HG03378 (cell line): ENCODE data around the gene ANG.
A peak's percentile ranks its signal among the peaks of the same experiment; 100 is the strongest.
"Not testable (repeated sequence)": the region's sequence is repeated elsewhere in the genome, so short reads cannot be mapped to it uniquely, and the experiment has no call there.

ENCODE experiments used
- ATAC-seq: cut with Tn5 transposase; IDR thresholded peaks from one replicate; pipeline ENCODE4 v1.9.1; 2021; ENCODE audit warnings: mild to moderate bottlenecking, moderate library complexity; ENCODE audit not compliant: unreplicated experiment

Gene ANG

DNA sequence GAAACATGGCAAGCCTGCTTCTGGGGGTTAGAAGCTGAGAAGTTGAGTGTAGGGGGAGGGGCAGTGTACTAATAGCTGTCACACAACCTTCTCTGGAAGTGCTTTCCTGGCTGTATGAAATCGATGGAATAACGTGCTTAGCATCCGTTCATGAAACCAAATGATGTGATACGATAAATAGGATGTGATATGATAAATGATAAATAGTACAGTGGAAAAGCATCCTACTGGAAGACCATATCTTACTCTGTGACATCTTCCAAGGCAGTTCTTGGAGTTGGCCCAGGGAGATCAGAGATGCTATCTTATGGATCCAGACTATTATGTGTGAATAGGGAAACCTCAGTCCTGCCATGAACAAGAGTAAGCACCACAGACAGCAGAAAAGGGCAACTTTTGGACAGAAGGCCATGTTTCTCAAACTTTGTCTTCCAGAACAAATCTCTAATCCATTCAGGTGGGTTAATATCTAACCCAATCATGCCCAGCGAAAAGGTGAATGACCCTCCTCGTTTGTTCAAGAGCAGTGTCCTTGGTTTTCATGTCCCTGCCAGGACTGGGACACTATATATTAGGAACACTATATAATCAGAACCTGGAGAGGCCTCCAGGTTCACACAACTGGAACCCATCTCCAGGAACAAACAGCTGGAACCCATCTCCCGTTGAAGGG lies at the start of gene ANG:
Gene ANG, plus strand, starts transcription at position 598 of the 673 bp plus-strand sequence. CDS start 4,801 bp downstream, outside the sequence.
- ATAC-seq = no peak

DNA sequence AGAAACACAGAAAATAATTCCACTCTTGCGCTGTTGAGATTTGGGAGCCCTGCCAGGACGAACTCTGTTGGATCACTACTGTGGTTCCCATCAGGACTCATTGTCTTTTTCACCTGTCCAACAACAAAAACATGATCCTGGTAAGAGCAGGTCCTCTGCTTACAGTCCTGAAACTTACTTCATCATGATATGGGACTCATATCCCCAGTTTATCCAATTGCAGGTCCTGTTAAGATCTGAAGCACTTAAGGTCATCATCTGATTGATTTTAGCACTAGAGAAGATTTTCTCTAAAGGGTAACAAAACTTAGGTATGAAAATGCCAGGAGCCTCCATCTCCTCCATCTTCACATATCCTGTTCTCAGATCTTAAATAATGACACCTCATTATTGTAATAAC lies 47.0 kb upstream of the ANG start, which contains the start of gene OR6S1:
Gene OR6S1, minus strand, starts transcription at position 101 of the 400 bp plus-strand sequence. Its CDS starts 0 bp downstream, at position 101.
- ATAC-seq = no peak

DNA sequence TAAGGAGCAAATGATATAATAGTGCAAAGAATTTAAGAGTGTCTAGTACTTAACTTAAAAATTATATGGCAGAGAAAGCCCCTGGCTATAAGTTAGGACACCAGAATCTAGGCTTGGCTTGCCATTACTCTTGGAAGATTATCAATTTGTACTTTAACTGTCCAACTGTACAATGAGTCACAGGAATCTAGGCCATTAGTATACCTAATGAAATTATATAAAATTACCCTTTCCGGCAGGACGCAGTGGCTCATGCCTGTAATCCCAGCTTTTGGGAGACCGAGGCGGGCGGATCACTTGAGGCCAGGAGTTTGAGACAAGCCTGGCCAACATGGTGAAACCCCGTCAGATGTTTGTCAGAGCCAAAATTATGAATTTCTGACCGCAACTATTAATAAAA lies 46.4 kb upstream of the ANG start:
- ATAC-seq = no peak

DNA sequence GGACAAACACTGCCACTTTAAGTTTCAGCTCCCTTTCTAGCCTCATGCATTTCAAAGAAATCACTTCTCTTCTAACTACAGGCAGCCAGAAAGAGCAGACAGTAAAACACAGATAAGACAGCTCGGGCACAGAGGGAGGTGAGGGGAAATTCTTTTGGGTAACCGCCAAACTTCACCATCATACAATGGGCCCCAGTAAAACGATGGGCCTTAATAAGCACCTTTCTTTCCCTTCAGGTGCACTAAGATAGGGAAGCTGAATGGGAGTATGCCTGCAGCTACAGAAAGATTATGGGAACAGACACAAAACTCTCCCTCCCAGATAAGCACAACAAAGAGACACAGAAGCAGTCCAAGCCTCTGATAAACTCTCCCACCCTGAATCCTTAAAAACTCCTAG lies 45.8 kb upstream of the ANG start:
- ATAC-seq = not testable (repeated sequence)

DNA sequence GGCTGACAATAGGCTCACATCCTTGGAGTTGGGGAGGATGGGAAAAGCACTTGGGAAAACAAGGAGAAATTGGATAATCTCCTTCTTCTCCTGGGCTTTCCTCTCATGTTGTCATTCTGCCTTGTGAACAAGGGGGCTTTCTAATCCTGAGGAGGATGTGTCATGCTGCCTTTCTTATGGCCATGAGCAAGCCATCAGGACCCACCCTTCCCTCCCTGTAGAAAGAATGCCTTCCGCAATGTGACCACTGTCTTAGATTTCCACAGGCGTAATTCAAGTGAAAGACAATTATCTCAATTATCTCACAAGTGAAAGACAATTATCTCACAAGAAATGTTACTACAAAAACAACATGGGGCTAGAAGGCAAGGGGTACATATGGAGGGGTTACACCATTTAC lies 44.0 kb upstream of the ANG start:
- ATAC-seq = no peak

DNA sequence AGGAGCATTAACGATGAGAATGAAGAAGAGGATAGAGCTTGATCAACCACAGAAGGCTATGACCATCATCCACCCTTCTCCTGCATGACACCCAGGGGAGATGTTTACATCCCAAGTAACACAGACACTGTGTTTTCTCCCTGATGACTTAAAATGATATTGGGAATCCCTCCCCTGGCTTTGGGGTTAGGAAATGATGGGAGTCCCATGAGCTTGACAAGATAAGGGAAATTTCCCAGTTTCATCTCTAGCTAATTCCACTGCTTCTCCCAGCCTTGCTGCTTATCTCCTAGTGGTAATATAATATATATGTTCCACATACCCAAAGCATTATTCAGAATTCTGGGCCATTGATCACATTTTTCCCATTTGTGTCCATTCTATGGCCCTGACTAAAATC lies 43.1 kb upstream of the ANG start:
- no peak for ATAC-seq

DNA sequence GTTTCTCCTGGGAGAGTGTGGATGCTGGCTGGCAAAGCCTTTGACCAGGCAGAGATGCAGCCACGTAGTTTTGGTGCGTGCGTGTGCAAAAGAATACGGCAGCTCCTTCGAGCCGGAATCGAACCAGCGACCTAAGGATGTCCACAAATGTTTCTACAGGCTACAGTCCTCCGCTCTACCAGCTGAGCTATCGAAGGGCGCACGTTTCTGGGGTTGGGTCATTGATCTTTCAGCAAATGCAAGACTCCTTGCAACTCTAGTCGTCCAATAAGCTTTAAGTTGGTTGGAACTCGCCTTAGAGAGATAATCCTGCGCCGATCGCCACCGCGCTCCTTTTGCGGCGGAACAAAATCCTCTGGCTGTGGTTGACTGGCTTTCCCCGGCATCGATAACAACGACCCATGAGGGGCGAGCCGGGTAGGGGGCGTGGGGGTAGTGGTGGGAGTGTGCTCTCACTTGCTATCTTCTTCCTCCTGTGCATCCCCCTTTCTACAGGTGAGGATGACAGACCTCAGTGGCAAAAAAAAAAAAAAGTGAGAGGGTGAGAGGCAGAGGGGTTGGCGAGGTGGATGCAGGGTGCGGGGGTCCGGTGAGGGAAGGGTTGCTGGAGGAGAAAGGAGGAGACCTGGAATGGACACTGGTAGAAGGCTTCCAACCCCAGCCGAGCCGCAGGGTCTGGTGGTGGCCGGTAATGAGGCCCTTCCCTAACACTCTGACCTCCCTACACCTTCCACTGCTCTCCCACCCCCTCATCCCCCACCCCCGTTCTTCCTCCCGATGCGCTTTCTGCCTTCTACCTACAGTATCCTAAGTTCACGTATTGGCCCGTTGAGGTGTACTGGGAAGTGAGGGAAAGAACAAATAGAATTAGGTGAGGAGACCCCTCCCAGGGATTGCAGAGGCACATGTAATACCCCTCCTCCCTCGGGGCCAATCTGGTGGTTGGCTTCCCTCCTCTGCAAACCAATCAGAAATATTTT lies 35.3 kb upstream of the ANG start:
- peak; percentile 47 for ATAC-seq

DNA sequence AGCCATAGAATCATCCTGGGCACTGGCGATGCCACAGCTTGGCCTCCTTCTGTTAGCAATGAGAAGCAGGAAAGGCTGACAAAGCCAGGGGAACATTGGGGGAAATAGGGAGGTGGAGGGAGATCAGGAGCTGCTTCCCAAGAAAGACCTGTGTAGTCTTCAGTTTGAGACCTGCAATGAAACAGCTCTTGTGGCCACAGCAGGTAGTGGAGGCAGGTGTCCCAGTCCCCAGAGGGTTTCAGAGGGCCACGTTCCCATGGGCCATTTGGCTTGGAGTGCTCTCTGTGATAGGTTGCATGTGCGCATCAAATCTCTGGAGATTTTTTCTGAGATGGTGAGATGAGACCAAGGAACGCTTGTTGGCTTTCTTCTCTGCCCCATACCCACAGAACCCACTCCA lies 32.7 kb upstream of the ANG start:
- ATAC-seq = no peak

DNA sequence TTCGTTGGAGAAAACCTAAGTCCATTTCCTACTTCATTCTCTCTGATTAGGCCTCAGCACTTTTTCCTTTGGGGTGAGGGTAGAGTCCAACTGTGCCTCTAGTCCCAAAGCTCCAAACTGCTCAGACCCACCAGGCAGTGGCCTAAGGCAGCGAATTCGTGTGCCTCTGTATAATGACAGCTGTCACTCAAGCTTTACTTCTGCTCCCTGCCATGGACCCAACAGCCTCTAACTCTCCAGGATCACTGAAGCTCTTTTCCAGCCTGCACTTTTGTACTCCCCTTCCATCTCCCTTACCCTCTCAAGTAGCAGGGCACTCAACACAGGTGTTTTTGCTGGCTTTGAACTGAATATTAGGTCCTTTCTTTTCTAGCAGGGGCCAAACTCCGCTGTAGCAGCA lies 32.3 kb upstream of the ANG start:
- ATAC-seq = no peak

DNA sequence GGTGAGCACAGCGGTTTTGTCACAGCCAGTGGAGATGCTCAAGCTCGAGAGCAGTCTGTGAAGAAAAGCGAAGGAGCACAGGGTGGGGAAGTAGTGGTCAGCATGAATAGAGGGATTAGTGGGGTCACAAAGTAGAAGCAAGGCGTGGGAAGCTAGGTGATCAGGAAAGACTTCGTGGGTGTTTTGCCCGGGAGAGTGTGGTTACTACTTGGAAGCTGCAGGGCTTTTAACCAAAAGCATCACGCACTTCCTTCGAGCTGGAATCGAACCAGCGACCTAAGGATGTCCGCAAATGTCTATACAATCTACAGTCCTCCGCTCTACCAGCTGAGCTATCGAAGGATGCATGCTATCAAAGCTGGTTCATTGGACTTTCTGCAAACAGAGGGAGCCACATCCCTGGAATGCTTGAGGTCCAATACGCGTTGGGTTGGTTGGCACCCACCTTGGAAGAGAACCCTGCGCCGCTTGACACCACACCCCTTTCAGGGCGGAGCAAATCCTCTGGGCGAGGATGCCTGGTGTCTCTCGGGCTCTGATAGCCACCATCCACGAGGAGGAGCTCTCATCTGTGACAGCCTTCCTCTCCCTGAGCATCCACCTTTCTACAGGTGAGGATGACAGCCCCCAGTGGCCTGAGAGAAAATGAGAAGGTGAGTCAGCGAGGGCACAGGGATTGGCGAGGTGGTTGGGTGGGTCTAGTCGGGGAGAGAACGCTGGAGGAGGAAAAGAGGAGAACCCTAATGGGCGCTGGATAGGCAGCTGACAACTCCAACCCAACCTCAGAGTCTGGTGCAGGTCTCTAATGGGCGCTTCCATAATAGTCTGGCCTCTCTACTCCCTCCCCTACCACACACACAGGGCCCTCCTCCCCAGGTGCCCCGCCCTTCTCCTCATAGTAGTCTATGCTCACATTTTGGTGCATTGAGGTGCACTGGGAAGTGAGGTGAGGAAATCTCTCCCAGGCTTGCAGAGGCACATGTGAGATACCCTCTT lies 31.1 kb upstream of the ANG start:
- ATAC-seq = no peak

DNA sequence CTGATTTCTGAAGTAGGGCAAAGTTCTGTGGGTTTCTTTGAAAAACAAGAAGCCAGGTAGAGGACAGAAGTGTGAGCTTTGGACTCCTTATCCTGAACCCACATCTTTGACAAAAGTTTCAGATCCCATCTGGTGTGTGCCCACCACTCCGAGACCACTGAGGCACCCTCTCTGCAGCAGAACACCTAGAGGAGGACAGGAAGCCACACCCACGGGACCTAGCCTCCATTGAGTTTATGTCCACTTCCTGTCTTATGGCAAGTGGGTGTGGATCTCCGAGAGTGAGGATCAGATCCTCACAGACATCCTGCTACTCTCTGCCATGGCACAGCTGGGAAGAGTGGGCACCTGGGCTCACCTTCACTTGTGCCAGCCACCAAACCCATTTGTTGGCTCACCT lies 30.3 kb upstream of the ANG start:
- no peak for ATAC-seq

DNA sequence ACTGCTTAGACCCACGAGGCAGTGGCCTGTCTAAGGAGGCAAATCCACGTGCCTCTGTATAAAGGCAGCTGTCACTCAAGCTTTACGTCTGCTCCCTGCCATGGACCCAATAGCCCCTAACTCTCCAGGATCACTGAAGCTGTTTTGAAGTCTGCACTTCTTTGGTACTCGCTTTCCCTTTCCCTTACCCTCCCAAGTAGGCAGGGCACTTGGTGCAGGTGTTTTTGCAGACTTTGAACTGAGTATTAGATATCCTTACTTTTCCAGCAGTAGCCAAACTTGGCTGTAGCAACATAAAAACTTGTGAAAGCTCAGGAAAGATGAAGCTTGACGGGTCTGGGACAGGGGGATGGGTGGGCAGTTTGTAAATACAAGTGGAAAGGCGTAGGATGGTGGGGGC lies 29.2 kb upstream of the ANG start:
- no peak for ATAC-seq

DNA sequence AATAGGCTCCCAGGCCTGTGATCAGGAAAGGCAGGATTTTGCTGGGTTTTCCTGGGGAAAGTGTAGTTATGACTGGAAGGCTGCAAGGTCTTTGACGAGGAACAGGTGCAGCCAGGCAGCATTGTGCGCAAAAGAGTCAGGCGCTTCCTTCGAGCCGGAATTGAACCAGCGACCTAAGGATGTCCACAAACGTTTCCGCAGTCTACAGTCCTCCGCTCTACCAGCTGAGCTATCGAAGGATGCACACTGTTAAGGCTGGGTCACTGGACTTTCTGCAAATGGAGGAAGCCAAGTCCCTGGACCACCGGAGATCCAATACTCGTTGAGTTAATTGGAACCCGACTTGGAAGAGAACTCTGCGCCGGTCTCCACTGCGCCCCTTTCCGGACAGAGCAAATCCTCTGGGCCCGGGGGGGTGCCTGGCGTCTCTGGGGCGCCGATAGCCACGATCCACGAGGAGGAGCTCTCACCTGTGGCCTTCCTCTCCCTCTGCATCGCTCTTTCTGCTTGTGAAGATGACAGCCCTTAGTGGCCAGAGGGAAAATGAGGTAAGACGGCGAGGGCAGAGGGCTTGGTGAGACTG lies 28.7 kb upstream of the ANG start:
- ATAC-seq = no peak

DNA sequence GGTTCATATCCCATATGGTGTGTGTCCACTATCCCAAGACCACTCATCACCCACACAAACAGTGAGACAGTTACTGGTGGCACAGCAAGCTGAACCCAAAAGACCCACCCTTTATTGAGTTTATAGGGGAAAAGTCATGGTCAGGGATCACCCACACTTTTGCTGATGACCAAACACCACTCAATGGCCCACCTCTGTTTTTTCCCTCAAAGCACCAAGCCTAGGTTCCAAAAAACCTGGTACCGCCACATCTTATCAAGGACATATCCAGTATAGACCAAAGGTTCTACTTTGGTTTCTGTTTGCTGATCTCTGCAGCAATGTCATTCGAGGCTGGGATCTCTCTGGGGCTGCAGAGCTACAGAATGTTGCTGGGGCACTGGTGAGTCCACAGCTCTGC lies 27.4 kb upstream of the ANG start:
- ATAC-seq = no peak

DNA sequence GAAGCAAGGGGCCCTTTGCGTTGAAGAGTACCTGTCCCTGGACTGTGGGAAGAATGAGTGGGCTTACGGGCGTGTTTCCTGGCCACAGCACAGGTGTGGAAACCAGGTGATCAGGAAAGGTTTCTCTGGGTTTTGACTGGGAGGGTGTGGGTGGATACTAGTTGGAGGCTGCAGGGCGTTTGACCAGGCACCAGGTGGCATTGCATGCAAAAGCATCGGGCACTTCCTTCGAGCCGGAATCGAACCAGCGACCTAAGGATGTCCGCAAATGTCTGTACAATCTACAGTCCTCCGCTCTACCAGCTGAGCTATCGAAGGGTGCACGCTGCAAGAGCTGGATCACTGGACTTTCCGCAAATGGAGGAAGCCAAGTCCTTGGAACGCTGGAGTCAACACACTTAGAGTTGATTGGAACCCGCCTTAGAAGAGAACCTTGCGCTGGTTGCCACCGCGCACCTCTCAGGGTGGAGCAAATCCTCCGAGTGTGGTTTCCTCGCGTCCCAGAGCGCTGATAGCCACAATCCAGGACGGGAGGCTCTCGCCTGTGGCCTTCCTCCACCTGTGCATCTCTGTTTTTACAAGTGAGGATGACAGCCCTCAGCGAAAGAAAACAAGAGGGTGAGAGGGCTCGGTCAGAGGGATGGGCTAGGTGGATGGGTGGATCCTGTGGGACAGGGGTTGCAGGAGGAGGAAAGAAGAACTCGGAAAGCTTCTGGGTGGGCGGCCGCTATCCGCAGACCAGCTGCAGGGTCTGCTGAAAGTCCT lies 25.4 kb upstream of the ANG start:
- ATAC-seq = peak; percentile 55

DNA sequence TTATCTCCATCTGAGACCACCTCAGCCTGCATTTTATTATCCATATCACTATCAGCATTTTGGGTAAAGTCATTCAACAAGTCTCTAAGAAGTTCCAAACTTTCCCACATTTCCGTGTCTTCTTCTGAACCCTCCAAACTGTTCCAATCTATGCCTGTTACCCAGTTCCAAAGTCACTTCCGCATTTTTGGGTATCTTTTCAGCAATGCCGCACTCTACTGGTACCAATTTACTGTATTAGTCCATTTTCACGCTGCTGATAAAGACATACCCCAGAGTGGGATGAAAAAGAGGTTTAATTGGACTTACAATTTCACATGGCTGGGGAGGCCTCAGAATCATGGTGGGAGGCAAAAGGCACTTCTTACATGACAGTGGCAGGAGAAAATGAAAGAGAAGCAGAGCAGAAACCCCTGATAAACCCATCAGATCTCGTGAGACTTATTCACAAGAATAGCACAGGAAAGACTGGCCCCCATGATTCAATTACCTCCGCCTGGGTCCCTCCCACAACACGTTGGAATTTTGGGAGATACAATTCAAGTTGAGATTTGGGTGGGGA lies 22.1 kb upstream of the ANG start:
- ATAC-seq = not testable (repeated sequence)

DNA sequence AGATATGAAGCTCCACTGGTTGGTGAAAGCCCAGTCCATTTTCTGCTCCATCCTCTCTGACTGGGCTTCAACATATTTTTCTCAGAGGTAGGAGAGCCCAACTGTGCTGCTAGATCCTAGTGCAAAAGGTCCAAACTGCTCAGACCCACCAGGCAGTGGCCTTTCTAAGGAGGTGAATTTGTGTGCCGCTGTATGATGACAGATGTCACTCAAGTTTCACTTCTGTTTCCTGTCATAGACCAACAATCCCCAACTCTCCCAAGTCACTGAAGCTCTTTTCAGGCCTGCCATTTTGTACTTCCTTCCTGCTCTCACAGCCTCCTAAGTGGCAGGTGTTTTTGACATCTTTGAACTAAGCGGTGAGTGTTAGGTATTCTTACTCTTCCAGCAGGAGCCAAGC lies 20.6 kb upstream of the ANG start:
- ATAC-seq = peak; percentile 85

DNA sequence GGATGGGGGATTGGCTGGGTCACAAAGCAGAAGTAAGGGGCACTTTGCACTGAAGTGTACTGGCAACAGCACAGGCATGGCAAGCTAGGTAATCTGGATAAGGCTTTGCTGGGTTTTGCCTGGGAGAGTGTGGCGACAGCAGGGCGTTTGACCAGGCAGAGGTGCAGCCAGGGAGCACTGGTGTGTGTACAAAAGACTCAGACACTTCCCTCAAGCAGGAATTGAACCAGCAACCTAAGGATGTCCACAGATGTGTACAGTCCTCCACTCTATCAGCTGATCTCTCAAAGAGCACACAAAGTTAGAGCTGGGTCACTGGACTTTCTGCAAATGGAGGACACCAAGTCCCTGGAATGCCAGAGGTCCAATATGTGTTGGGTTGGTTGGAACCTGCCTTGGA lies 19.6 kb upstream of the ANG start:
- ATAC-seq = no peak

DNA sequence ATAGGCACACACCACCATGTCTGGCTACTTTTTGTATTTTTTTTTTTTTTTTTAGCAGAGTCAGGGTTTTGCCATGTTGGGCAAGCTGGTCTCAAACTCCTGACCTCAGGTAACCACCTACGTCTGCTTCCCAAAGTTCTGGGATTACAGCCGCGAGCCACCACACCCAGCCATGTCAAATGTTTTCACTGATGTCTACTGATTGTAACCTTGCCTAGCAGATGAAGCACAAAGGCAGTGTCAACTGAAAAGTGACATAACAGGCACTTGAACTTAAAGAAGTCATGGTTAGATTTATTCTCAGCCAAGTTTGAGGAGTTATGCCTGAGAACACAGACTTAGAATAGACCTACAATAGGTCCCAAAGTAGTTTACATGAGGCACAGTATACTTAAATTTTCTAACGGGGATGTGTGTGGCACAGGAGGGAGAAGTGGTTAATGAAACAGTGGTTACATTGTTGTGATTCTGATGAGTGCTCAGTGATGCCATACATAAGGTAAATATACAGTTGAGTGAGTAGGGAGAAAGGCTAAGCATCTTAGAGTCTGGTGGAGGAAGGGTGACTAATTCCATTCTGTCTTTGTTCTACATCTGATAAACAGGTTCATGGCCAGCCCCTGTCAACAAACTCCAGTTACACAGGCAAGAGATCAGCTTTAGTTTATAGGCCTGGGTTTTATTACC lies 16.8 kb upstream of the ANG start:
- ATAC-seq = peak; percentile 33
